Lung (tissue), 12 donors: ENCODE results near the gene CD247. TPM values are rescaled to one million over a fixed set of nuclear protein-coding genes. Genes with fewer than 3 reads are reported as not detected.

Source experiments
- ATAC-seq: fragments of 200-7000 bp; cut with Tn5 transposase; one replicate; pipeline ENCODE4 v1.9.1; 2020; ENCODE audit warnings: moderate number of reproducible peaks; ENCODE audit not compliant: insufficient read depth, low FRiP score
- DNase-seq, 3 donors: peaks; one replicate each; pipeline ENCODE4 v3.0.0-alpha.2; 2013 to 2017
- H3K27ac ChIP-seq, 2 donors: one replicate each; pipeline ENCODE4 v1.5.1; 2013; ENCODE audit warnings: mild to moderate bottlenecking in 2 of 2, moderate library complexity in 2 of 2, control low read depth in 1 of 2, inconsistent platforms in 1 of 2, low read depth in 1 of 2, low read length in 1 of 2
- H3K27me3 ChIP-seq, 3 donors: one replicate each; pipeline ENCODE4 v1.5.1; 2013; ENCODE audit warnings: low read length in 2 of 3; ENCODE audit not compliant: control insufficient read depth in 3 of 3, insufficient read depth in 3 of 3
- H3K36me3 ChIP-seq, 4 donors: one replicate each; pipeline ENCODE4 v1.5.1; 2013; ENCODE audit warnings: low read length in 4 of 4, mild to moderate bottlenecking in 1 of 4, moderate library complexity in 1 of 4; ENCODE audit not compliant: control insufficient read depth in 4 of 4, insufficient read depth in 4 of 4
- H3K4me1 ChIP-seq, 5 donors: one replicate each; pipeline ENCODE4 v1.5.1; 2013; ENCODE audit warnings: low read length in 5 of 5, mild to moderate bottlenecking in 2 of 5, moderate library complexity in 1 of 5; ENCODE audit not compliant: control insufficient read depth in 5 of 5, insufficient read depth in 5 of 5
- H3K4me3 ChIP-seq: one replicate; pipeline ENCODE4 v1.5.1; 2013; ENCODE audit warnings: mild to moderate bottlenecking, control low read depth, moderate library complexity
- H3K9ac ChIP-seq, 2 donors: one replicate each; pipeline ENCODE4 v1.5.1; 2013; ENCODE audit warnings: low read length in 2 of 2, control low read depth in 1 of 2; ENCODE audit not compliant: insufficient read depth in 1 of 2
- H3K9me3 ChIP-seq, 4 donors: one replicate each; pipeline ENCODE4 v1.5.1; 2013; ENCODE audit warnings: low read length in 3 of 4, mild to moderate bottlenecking in 1 of 4, moderate library complexity in 1 of 4; ENCODE audit not compliant: control insufficient read depth in 4 of 4, insufficient read depth in 3 of 4
- CTCF ChIP-seq: IDR thresholded peaks from 2 replicates; pipeline ENCODE4 v1.5.1; 2012; ENCODE audit warnings: mild to moderate bottlenecking; ENCODE audit errors: control extremely low read depth, extremely low read depth
- WGBS, 2 donors: extraction: QIAGEN DNeasy Blood & Tissue Kit; methylation state at CpG; one replicate each; pipeline ENCODE4 v1.1.7; 2013; 5-methylcytosine and 5-hydroxymethylcytosine counted together
- polyA plus RNA-seq, 2 donors: library from polyadenylated mRNA; stranded (reverse); fragments of 200-250 nt; gene quantifications; one replicate each; pipeline ENCODE4 v1.2.1, GENCODE V29; 2013
- total RNA-seq, 2 donors: library from RNA; depleted of rRNA in 1 of 2; stranded (reverse); fragments of >200 nt in 1 of 2; gene quantifications; one replicate each; pipeline ENCODE4 v1.2.1, GENCODE V29; 2014 to 2021
- donor health status: control.
- donor health status: control.
- donor health status: Bipolar disorder and iron deficiency.
- donor health status: healthy.
- donor health status: DM: yes; HTN: yes; CAD: no.

CD247 gene
- total and polyA plus RNA-seq, 4 donors = 3.4 to 5.9 (median 3.8) TPM

- H3K4me1 ChIP-seq = peaks cover 0 to 5% (median 2%) of the 10 kb centered on the region in 5 donors
- ATAC-seq (no peak), DNase-seq (no peak)
- H3K9me3 ChIP-seq = no peaks in the 10 kb centered on the region
- no peaks in the 10 kb centered on the region for H3K36me3 ChIP-seq
- TF ChIP-seq CTCF = no peak
- WGBS, 2 donors = 86 to 95% methylated on average over 6 of the region's 6 CpGs
- peaks cover 0 to 5% (median 0%) of the 10 kb centered on the region in 3 donors for H3K27me3 ChIP-seq
- no peak overlapping the region for H3K4me3 ChIP-seq
- H3K27ac ChIP-seq = no peak overlapping the region
- no peak overlapping the region for H3K9ac ChIP-seq
Measured at GRCh38 chr1:167434306-167434705, 84.0 kb downstream of the CD247 start.

- H3K4me1 ChIP-seq = peaks cover 0 to 1% (median under 1%) of the 10 kb centered on the region in 5 donors
Measured at GRCh38 chr1:167433884-167434283, 84.4 kb downstream of the CD247 start.

GRCh38 chr1:167432780-167433179 lies 85.5 kb downstream of the CD247 start:
- DNase-seq = no peak
- no peak overlapping the region for H3K27ac ChIP-seq
- H3K4me1 ChIP-seq = peaks cover 0 to 2% (median 0%) of the 10 kb centered on the region in 5 donors
- H3K9me3 ChIP-seq = no peaks in the 10 kb centered on the region
- no peak for ATAC-seq
- no peak overlapping the region for H3K9ac ChIP-seq
- H3K4me3 ChIP-seq = no peak overlapping the region
- no peak for TF ChIP-seq CTCF
- no peaks in the 10 kb centered on the region for H3K36me3 ChIP-seq
- 98% methylated on average over 7 of the region's 7 CpGs for WGBS, 2 donors
- no peaks in the 10 kb centered on the region for H3K27me3 ChIP-seq

More at GRCh38 chr1:167433884-167434283, 84.4 kb downstream of the CD247 start:
- Histone ChIP-seq H3K27me3 (peaks cover 0 to 4% (median 0%) of the 10 kb centered on the region in 3 donors), H3K36me3 (no peaks in the 10 kb centered on the region), H3K9ac (no peak overlapping the region), H3K4me3 (no peak overlapping the region), H3K27ac (no peak overlapping the region), H3K9me3 (no peaks in the 10 kb centered on the region)
- 94 to 96% methylated on average over 6 of the region's 6 CpGs for WGBS, 2 donors
- DNase-seq (no peak), ATAC-seq (no peak)
- no peak for TF ChIP-seq CTCF
